GM23338 (cell line): ENCODE results near the gene NT5C3B. TPM values are rescaled to one million over a fixed set of nuclear protein-coding genes. Genes with fewer than 3 reads are reported as not detected.

Source experiments
- ATAC-seq: fragments of 200-7000 bp; cut with Tn5 transposase; 3 replicates; pipeline ENCODE4 v1.9.1; 2020
- DNase-seq: peaks from one replicate; pipeline ENCODE4 v3.0.0-alpha.2; 2015; ENCODE audit warnings: low spot score
- H2AFZ ChIP-seq: fragments of 200-600 bp; sonication (generic); 2 replicates; pipeline ENCODE4 v1.8.0; 2016; ENCODE audit warnings: antibody characterized with exemption, mild to moderate bottlenecking, moderate library complexity
- H3F3A ChIP-seq: fragments of 200-600 bp; sonication (generic); replicated peaks from 2 replicates; pipeline ENCODE4 v1.8.0; 2017; ENCODE audit warnings: antibody characterized with exemption, mixed run types, low read depth
- H3K27ac ChIP-seq: fragments of 200-600 bp; sonication (generic); 2 replicates; pipeline ENCODE4 v1.6.1; 2016; ENCODE audit warnings: low read depth
- H3K27me3 ChIP-seq: fragments of 200-600 bp; sonication (generic); 2 replicates; pipeline ENCODE4 v1.8.0; 2016; ENCODE audit warnings: mild to moderate bottlenecking, mixed run types, moderate library complexity; ENCODE audit not compliant: insufficient read depth
- H3K36me3 ChIP-seq: fragments of 200-600 bp; sonication (generic); 2 replicates; pipeline ENCODE4 v1.8.0; 2016; ENCODE audit warnings: mild to moderate bottlenecking; ENCODE audit not compliant: insufficient read depth
- H3K4me1 ChIP-seq: fragments of 200-600 bp; sonication (generic); 2 replicates; pipeline ENCODE4 v1.8.0; 2016; ENCODE audit warnings: mild to moderate bottlenecking, moderate library complexity; ENCODE audit not compliant: insufficient read depth
- H3K4me2 ChIP-seq: fragments of 200-600 bp; sonication (generic); 2 replicates; pipeline ENCODE4 v1.7.1; 2017; ENCODE audit warnings: mixed run types
- H3K4me3 ChIP-seq: fragments of 200-600 bp; sonication (generic); 2 replicates; pipeline ENCODE4 v1.6.1; 2016; ENCODE audit warnings: mixed run types
- H3K79me2 ChIP-seq: fragments of 200-600 bp; sonication (generic); replicated peaks from 2 replicates; pipeline ENCODE4 v1.8.0; 2017; ENCODE audit warnings: mild to moderate bottlenecking; ENCODE audit not compliant: insufficient read depth
- H3K9me2 ChIP-seq: fragments of 200-600 bp; sonication (generic); 2 replicates; pipeline ENCODE4 v1.8.0; 2017; ENCODE audit not compliant: insufficient read depth
- H4K20me1 ChIP-seq: fragments of 200-600 bp; sonication (generic); replicated peaks from 2 replicates; pipeline ENCODE4 v1.8.0; 2017; ENCODE audit warnings: mild to moderate bottlenecking; ENCODE audit not compliant: insufficient read depth
- H3K27ac Mint-ChIP-seq: 2 replicates; pipeline ENCODE4 v1.8.0; 2020; ENCODE audit warnings: inconsistent platforms, mild to moderate bottlenecking, moderate library complexity, mixed read lengths
- H3K27me3 Mint-ChIP-seq: 3 replicates; pipeline ENCODE4 v1.8.0; 2022; ENCODE audit warnings: low read depth, mild to moderate bottlenecking, moderate library complexity, mixed read lengths, inconsistent platforms; ENCODE audit not compliant: insufficient read depth, poor library complexity
- H3K36me3 Mint-ChIP-seq: 3 replicates; pipeline ENCODE4 v1.8.0; 2021; ENCODE audit warnings: low read depth, mild to moderate bottlenecking, inconsistent platforms, moderate library complexity, mixed read lengths
- H3K4me1 Mint-ChIP-seq: 3 replicates; pipeline ENCODE4 v1.8.0; 2020; ENCODE audit warnings: mild to moderate bottlenecking, inconsistent platforms, mixed read lengths
- H3K4me3 Mint-ChIP-seq: 3 replicates; pipeline ENCODE4 v1.8.0; 2021; ENCODE audit warnings: moderate library complexity, mild to moderate bottlenecking, inconsistent platforms, mixed read lengths
- H3K9me3 Mint-ChIP-seq: 3 replicates; pipeline ENCODE4 v1.8.0; 2020; ENCODE audit warnings: moderate library complexity, mild to moderate bottlenecking, inconsistent platforms, mixed read lengths
- CREB1 ChIP-seq: fragments of 250-450 bp; sonication (Bioruptor Pico); IDR thresholded peaks from 2 replicates; pipeline ENCODE4 v1.5.0; 2020; ENCODE audit warnings: low read depth, mild to moderate bottlenecking, moderate library complexity
- polyA plus RNA-seq: library from polyadenylated mRNA; unstranded; fragments of >200 nt; fragmentation: Nextera tagmentation; extraction: Ambion mirVana; gene quantifications from 2 replicates; pipeline ENCODE4 v1.2.1, GENCODE V29; 2016
- total RNA-seq: library from RNA; depleted of rRNA; stranded (reverse); fragments of >200 nt; shearing (Covaris generic); gene quantifications from 2 replicates; pipeline ENCODE4 v1.2.3, GENCODE V29; 2014
- TF ChIP-seq, protein P1 (sequence below), 2 experiments: fragments of 200-600 bp in 1 of 2; sonication (generic) in 1 of 2; conservative IDR thresholded peaks; 2 replicates each; pipeline versions ENCODE4 v1.5.1 to v1.6.1; 2016 to 2017; ENCODE audit warnings: antibody characterized with exemption in 2 of 2, low read depth in 2 of 2, mild to moderate bottlenecking in 2 of 2, moderate library complexity in 1 of 2
- TF ChIP-seq, protein P2 (sequence below): IDR thresholded peaks from one replicate; pipeline ENCODE4 v1.6.1; 2018; ENCODE audit warnings: antibody characterized with exemption; ENCODE audit not compliant: unreplicated experiment
- TF ChIP-seq, protein P3 (sequence below): IDR thresholded peaks from 2 replicates; pipeline ENCODE4 v1.6.1; 2016; ENCODE audit warnings: antibody characterized with exemption

Gene NT5C3B
- total and polyA plus RNA-seq, 2 experiments from 2014 or later: 58.2 to 78.3 TPM

DNA sequence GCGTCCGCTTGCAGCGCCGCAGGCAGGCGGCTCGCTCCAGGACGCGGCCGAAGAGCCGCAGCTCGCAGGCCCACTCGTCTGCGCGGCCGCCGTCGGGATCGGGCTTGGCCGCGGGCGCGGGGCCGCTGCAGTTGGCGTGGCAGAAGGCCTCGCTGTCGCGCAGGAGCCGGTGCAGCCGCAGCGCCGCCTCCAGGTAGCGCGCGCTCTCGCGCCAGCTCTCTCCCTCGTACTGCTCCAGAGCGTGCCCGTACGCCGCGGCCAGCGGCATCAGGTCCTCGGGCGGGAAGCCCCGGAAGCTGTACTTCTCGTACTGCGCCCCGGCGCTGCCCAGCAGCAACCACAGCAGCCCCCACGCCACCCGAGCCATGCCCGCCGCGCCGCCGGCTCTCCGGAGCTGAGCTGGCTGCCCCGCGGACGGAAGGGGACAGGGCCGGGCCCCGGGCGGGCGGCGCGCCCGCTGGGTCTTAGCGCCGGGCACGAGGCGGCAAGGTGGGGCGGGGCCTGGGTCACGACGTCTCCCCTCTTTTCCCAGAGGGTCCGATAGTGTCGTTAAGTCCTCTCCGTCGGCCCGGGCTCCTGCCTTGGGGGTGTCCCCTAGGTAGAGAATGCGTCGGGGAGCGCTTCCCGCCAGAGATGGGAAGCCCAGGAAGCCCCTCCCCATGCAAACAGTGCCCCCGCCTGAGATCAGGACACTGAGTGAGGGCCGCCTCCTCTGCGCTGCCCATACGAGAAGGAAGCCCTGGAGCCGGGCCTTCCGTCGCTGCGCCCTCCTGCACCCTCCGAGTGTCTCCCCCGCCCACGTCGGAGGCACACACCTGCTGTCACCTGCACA lies 24.3 kb downstream of the NT5C3B start, which contains the start of gene P3H4:
TSS of gene P3H4 (minus strand) at position 401 of the 832 bp plus-strand sequence. CDS start at position 367, 34 bp downstream.
- peak within 1 kb of the TSS; percentile 98 for H2AFZ ChIP-seq
- H3K79me2 ChIP-seq: peaks cover 46% of the 10 kb centered on the region
- H3K27ac ChIP-seq: peak within 1 kb of the TSS; percentile 67

More for the DNA sequence above, 24.3 kb downstream of the NT5C3B start, which contains the start of gene P3H4:
- Mint-ChIP-seq H3K27me3 (peaks cover 22% of the 10 kb centered on the region), H3K36me3 (peaks cover 24% of the 10 kb centered on the region), H3K27ac (peak within 1 kb of the TSS; percentile 90), H3K4me1 (peaks cover 19% of the 10 kb centered on the region), H3K4me3 (peak within 1 kb of the TSS; percentile 93), H3K9me3 (peaks cover 9% of the 10 kb centered on the region; the same call in 2 of the 3 replicates)
- ATAC-seq: peak; percentile 67
- Histone ChIP-seq H3F3A (peaks cover 12% of the 10 kb centered on the region), H3K27me3 (peaks cover 9% of the 10 kb centered on the region), H3K4me2 (peak within 1 kb of the TSS; percentile 98), H3K36me3 (no peaks in the 10 kb centered on the region), H3K9me2 (no peaks in the 10 kb centered on the region), H4K20me1 (no peaks in the 10 kb centered on the region), H3K4me3 (peak within 1 kb of the TSS; percentile 98), H3K4me1 (peaks cover 28% of the 10 kb centered on the region)
- TF ChIP-seq, protein P1, sequence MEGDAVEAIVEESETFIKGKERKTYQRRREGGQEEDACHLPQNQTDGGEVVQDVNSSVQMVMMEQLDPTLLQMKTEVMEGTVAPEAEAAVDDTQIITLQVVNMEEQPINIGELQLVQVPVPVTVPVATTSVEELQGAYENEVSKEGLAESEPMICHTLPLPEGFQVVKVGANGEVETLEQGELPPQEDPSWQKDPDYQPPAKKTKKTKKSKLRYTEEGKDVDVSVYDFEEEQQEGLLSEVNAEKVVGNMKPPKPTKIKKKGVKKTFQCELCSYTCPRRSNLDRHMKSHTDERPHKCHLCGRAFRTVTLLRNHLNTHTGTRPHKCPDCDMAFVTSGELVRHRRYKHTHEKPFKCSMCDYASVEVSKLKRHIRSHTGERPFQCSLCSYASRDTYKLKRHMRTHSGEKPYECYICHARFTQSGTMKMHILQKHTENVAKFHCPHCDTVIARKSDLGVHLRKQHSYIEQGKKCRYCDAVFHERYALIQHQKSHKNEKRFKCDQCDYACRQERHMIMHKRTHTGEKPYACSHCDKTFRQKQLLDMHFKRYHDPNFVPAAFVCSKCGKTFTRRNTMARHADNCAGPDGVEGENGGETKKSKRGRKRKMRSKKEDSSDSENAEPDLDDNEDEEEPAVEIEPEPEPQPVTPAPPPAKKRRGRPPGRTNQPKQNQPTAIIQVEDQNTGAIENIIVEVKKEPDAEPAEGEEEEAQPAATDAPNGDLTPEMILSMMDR (conservative IDR thresholded peaks at IDR 0.05; ENCODE audit: low read depth in 2 of 2): peak; percentile 33 to 64; a peak in 3 of 4 replicates
- TF ChIP-seq, protein P2, sequence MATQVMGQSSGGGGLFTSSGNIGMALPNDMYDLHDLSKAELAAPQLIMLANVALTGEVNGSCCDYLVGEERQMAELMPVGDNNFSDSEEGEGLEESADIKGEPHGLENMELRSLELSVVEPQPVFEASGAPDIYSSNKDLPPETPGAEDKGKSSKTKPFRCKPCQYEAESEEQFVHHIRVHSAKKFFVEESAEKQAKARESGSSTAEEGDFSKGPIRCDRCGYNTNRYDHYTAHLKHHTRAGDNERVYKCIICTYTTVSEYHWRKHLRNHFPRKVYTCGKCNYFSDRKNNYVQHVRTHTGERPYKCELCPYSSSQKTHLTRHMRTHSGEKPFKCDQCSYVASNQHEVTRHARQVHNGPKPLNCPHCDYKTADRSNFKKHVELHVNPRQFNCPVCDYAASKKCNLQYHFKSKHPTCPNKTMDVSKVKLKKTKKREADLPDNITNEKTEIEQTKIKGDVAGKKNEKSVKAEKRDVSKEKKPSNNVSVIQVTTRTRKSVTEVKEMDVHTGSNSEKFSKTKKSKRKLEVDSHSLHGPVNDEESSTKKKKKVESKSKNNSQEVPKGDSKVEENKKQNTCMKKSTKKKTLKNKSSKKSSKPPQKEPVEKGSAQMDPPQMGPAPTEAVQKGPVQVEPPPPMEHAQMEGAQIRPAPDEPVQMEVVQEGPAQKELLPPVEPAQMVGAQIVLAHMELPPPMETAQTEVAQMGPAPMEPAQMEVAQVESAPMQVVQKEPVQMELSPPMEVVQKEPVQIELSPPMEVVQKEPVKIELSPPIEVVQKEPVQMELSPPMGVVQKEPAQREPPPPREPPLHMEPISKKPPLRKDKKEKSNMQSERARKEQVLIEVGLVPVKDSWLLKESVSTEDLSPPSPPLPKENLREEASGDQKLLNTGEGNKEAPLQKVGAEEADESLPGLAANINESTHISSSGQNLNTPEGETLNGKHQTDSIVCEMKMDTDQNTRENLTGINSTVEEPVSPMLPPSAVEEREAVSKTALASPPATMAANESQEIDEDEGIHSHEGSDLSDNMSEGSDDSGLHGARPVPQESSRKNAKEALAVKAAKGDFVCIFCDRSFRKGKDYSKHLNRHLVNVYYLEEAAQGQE: peak; percentile 23
- TF ChIP-seq CREB1 (CRISPR knock-in tag): 0 out of 2 replicates have a peak, but pooled peaks have one; percentile 3
- TF ChIP-seq, protein P3, sequence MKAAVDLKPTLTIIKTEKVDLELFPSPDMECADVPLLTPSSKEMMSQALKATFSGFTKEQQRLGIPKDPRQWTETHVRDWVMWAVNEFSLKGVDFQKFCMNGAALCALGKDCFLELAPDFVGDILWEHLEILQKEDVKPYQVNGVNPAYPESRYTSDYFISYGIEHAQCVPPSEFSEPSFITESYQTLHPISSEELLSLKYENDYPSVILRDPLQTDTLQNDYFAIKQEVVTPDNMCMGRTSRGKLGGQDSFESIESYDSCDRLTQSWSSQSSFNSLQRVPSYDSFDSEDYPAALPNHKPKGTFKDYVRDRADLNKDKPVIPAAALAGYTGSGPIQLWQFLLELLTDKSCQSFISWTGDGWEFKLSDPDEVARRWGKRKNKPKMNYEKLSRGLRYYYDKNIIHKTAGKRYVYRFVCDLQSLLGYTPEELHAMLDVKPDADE: no peak
- peak; percentile 84 for DNase-seq
